ENCODE data around the gene IL1A. TPM values are rescaled to one million over a fixed set of nuclear protein-coding genes. Genes with fewer than 3 reads are reported as not detected.

IL1A gene
- total and polyA plus RNA-seq, 9 donors = 0.09 to 0.12 TPM; not detected in 7

DNA sequence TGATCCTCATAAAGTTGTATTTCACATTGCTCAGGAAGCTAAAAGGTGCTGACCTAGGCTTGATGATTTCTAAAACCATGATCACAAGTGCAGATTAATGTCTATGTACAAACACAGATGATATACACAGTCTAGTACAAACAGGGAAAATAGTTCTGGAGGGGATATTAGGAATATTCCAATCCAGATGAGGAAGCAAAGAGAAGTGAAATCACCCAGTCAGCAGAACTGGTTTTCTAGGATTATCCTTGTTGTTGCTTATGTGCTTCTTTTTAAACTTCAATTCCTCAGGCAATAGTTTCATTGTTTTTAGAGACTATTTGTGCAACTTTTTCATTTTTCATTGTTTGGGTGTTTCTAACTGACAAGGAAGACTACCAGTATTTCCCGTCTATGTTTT, 4.7 kb downstream of the IL1A start:
- Histone ChIP-seq H3K4me3 (ENCODE audit: low read length) (no peak overlapping the region), H3K36me3 (ENCODE audit: control insufficient read depth, insufficient read depth, low read length) (no peaks in the 10 kb centered on the region), H3K27me3 (ENCODE audit: control insufficient read depth, insufficient read depth, low read length) (no peaks in the 10 kb centered on the region), H3K4me1 (ENCODE audit: control insufficient read depth, insufficient read depth, low read length) (no peaks in the 10 kb centered on the region), H3K9me3 (replicated peaks; ENCODE audit: control insufficient read depth, low read depth, low read length) (no peaks in the 10 kb centered on the region), H3K27ac (ENCODE audit: low read length) (no peak overlapping the region)
- WGBS (ENCODE audit: insufficient coverage) = no CpG with 5 or more reads among the region's 1 CpG
- DNase-seq = no peak

DNA sequence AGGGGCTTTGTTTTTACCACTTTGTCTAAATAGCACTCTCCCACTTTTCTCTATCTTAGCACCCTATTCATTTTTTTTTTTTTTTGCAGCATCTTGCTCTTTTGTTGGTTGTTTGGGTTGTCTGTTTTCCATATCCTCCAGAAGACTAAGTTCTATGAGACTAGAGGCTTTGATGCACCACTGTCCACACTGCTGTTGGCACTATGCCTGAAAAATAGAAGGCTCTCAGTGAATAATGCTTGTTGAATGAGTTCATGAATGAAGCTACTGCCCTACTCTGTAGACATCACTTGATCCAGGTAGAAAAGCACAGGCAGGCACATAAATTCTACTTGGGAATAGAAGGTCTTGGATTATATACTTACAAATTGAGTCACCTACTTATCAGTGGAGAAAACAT, 7.3 kb downstream of the IL1A start:
- Histone ChIP-seq H3K27ac (ENCODE audit: low read length) (no peak overlapping the region), H3K4me3 (ENCODE audit: low read length) (no peak overlapping the region), H3K9me3 (replicated peaks; ENCODE audit: control insufficient read depth, low read depth, low read length) (no peaks in the 10 kb centered on the region), H3K36me3 (ENCODE audit: control insufficient read depth, insufficient read depth, low read length) (no peaks in the 10 kb centered on the region), H3K27me3 (ENCODE audit: control insufficient read depth, insufficient read depth, low read length) (no peaks in the 10 kb centered on the region), H3K4me1 (ENCODE audit: control insufficient read depth, insufficient read depth, low read length) (no peaks in the 10 kb centered on the region)
- DNase-seq = no peak

- Histone ChIP-seq H3K9me3 (replicated peaks; ENCODE audit: control insufficient read depth, low read depth, low read length) (no peaks in the 10 kb centered on the region), H3K36me3 (ENCODE audit: control insufficient read depth, insufficient read depth, low read length) (no peaks in the 10 kb centered on the region), H3K27me3 (ENCODE audit: control insufficient read depth, insufficient read depth, low read length) (no peaks in the 10 kb centered on the region), H3K4me1 (ENCODE audit: control insufficient read depth, insufficient read depth, low read length) (no peaks in the 10 kb centered on the region), H3K4me3 (ENCODE audit: low read length) (no peak overlapping the region), H3K27ac (ENCODE audit: low read length) (no peak overlapping the region)
- WGBS (ENCODE audit: insufficient coverage) = no CpG with 5 or more reads among the region's 3 CpGs
- no peak for DNase-seq
Observed at GRCh38 chr2:112776113-112776512, 8.2 kb downstream of the IL1A start.

DNA sequence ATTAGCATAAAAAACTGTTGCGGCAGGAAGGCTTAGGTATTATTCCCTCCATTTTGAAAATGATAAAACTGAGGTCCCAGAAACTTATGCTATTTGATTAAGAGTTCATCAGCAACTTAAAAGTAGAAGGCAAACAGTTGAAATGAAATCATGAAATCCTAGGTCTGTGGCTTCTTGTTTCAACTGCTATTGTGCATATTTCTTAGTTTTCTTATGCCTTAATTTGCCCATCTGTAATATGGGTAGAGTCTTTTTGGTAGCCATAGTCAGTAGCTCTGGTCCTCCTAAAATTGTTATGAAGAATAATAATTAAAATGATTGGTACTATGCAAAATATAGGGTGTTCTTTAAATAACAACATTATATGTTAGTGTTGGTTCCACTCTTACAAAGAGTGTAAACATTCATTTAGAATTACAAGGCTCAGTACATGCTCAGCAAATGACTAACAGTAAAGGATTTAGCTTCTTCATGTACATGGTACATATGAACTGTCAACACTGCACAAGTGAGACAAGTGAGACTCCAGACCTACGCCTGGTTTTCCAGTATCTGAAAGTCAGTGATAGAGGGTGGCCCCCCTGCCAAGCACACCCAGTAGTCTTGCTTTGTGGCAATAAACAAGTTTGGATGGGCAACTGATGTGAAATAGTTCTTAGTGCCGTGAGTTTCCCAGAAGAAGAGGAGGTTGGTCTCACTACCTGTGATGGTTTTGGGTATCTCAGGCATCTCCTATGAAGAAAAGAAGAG, 9.6 kb downstream of the IL1A start:
- Histone ChIP-seq H3K9me3 (replicated peaks; ENCODE audit: control insufficient read depth, low read depth, low read length) (no peaks in the 10 kb centered on the region), H3K36me3 (ENCODE audit: control insufficient read depth, insufficient read depth, low read length) (no peaks in the 10 kb centered on the region), H3K4me1 (ENCODE audit: control insufficient read depth, insufficient read depth, low read length) (no peaks in the 10 kb centered on the region), H3K4me3 (ENCODE audit: low read length) (no peak overlapping the region), H3K27ac (ENCODE audit: low read length) (no peak overlapping the region), H3K27me3 (ENCODE audit: control insufficient read depth, insufficient read depth, low read length) (no peaks in the 10 kb centered on the region)
- no peak for DNase-seq
- 92% methylated on average over 2 of the region's 3 CpGs for WGBS (ENCODE audit: insufficient coverage)

DNA sequence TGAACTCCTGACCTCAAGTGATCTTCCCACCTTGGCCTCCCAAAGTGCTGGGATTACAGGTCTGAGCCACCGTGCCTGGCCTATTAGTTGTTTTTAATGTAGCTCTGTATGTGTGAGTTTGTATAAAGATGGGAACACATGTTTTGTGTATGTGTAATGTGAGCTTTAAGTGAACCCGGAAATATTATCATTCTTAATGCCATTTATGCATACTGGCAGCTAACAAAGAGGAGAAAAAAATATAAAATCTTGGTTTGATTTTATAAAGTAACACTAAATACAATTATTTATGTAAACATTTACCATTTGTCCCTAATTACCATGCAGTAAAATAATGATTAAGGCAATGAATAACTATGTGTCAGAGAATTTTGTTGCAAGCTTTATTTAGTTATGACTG, 10.7 kb downstream of the IL1A start:
- H3K36me3 ChIP-seq (ENCODE audit: control insufficient read depth, insufficient read depth, low read length) = no peaks in the 10 kb centered on the region
- no peaks in the 10 kb centered on the region for H3K27me3 ChIP-seq (ENCODE audit: control insufficient read depth, insufficient read depth, low read length)
- no peak overlapping the region for H3K27ac ChIP-seq (ENCODE audit: low read length)
- no peaks in the 10 kb centered on the region for H3K4me1 ChIP-seq (ENCODE audit: control insufficient read depth, insufficient read depth, low read length)
- no CpG with 5 or more reads among the region's 2 CpGs for WGBS (ENCODE audit: insufficient coverage)
- H3K9me3 ChIP-seq (replicated peaks; ENCODE audit: control insufficient read depth, low read depth, low read length) = no peaks in the 10 kb centered on the region
- DNase-seq = no peak
- H3K4me3 ChIP-seq (ENCODE audit: low read length) = no peak overlapping the region

GRCh38 chr2:112772911-112773475, 11.3 kb downstream of the IL1A start:
- Histone ChIP-seq H3K27me3 (ENCODE audit: control insufficient read depth, insufficient read depth, low read length) (no peaks in the 10 kb centered on the region), H3K4me1 (ENCODE audit: control insufficient read depth, insufficient read depth, low read length) (no peaks in the 10 kb centered on the region), H3K36me3 (ENCODE audit: control insufficient read depth, insufficient read depth, low read length) (no peaks in the 10 kb centered on the region), H3K4me3 (ENCODE audit: low read length) (no peak overlapping the region), H3K9me3 (replicated peaks; ENCODE audit: control insufficient read depth, low read depth, low read length) (no peaks in the 10 kb centered on the region), H3K27ac (ENCODE audit: low read length) (no peak overlapping the region)
- no peak for DNase-seq
- 100% methylated on average over 1 of the region's 2 CpGs for WGBS (ENCODE audit: insufficient coverage)

DNA sequence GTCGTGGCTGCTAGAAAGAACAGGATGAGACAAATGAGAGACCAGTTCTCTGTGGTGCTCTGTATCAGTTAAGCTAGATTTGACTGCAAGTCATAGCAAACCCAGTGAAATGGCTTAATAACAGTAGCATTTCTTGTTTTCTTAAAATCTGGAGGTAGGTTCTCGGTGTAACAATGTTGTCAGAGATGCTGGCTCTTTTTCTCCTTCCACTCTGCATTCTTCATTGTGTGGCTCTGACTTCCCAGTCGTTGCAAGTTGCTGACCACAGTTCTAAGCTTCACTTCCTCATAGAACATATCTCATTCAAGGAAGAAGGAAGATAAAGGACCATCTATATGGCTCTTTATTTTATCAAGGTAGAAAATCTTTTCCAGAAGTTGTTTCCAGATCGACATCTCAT, 12.0 kb downstream of the IL1A start:
- DNase-seq = peak; percentile 49
- H3K36me3 ChIP-seq (ENCODE audit: control insufficient read depth, insufficient read depth, low read length) = no peaks in the 10 kb centered on the region
- H3K27ac ChIP-seq (ENCODE audit: low read length) = no peak overlapping the region
- no peaks in the 10 kb centered on the region for H3K9me3 ChIP-seq (replicated peaks; ENCODE audit: control insufficient read depth, low read depth, low read length)
- H3K4me1 ChIP-seq (ENCODE audit: control insufficient read depth, insufficient read depth, low read length) = no peaks in the 10 kb centered on the region
- no peaks in the 10 kb centered on the region for H3K27me3 ChIP-seq (ENCODE audit: control insufficient read depth, insufficient read depth, low read length)
- 45% methylated on average over 1 of the region's 4 CpGs for whole genome bisulfite sequencing (ENCODE audit: insufficient coverage)
- no peak overlapping the region for H3K4me3 ChIP-seq (ENCODE audit: low read length)

GRCh38 chr2:112768432-112768831, 15.9 kb downstream of the IL1A start:
- no peaks in the 10 kb centered on the region for H3K9me3 ChIP-seq (replicated peaks; ENCODE audit: control insufficient read depth, low read depth, low read length)
- H3K27ac ChIP-seq (ENCODE audit: low read length) = no peak overlapping the region
- WGBS (ENCODE audit: insufficient coverage) = no CpG with 5 or more reads among the region's 1 CpG
- no peak overlapping the region for H3K4me3 ChIP-seq (ENCODE audit: low read length)
- no peaks in the 10 kb centered on the region for H3K27me3 ChIP-seq (ENCODE audit: control insufficient read depth, insufficient read depth, low read length)
- DNase-seq = no peak
- H3K36me3 ChIP-seq (ENCODE audit: control insufficient read depth, insufficient read depth, low read length) = no peaks in the 10 kb centered on the region
- H3K4me1 ChIP-seq (ENCODE audit: control insufficient read depth, insufficient read depth, low read length) = peaks cover 6% of the 10 kb centered on the region

GRCh38 chr2:112767693-112768330, 16.5 kb downstream of the IL1A start:
- Histone ChIP-seq H3K27ac (ENCODE audit: low read length) (no peak overlapping the region), H3K36me3 (ENCODE audit: control insufficient read depth, insufficient read depth, low read length) (no peaks in the 10 kb centered on the region)
- WGBS (ENCODE audit: insufficient coverage) = 75% methylated on average over 2 of the region's 6 CpGs

GRCh38 chr2:112765251-112765650, 19.0 kb downstream of the IL1A start:
- Histone ChIP-seq H3K9me3 (replicated peaks; ENCODE audit: control insufficient read depth, low read depth, low read length) (no peaks in the 10 kb centered on the region), H3K4me3 (ENCODE audit: low read length) (peak overlapping the region; percentile 85)

More at GRCh38 chr2:112767693-112768330, 16.5 kb downstream of the IL1A start:
- H3K9me3 ChIP-seq (replicated peaks; ENCODE audit: control insufficient read depth, low read depth, low read length) = no peaks in the 10 kb centered on the region
- peak; percentile 14 for DNase-seq
- no peaks in the 10 kb centered on the region for H3K27me3 ChIP-seq (ENCODE audit: control insufficient read depth, insufficient read depth, low read length)
- no peak overlapping the region for H3K4me3 ChIP-seq (ENCODE audit: low read length)
- H3K4me1 ChIP-seq (ENCODE audit: control insufficient read depth, insufficient read depth, low read length) = peaks cover 8% of the 10 kb centered on the region

More at GRCh38 chr2:112765251-112765650, 19.0 kb downstream of the IL1A start:
- Histone ChIP-seq H3K4me1 (ENCODE audit: control insufficient read depth, insufficient read depth, low read length) (peaks cover 8% of the 10 kb centered on the region), H3K36me3 (ENCODE audit: control insufficient read depth, insufficient read depth, low read length) (no peaks in the 10 kb centered on the region), H3K27me3 (ENCODE audit: control insufficient read depth, insufficient read depth, low read length) (no peaks in the 10 kb centered on the region), H3K27ac (ENCODE audit: low read length) (peak overlapping the region; percentile 47)
- peak; percentile 12 for DNase-seq
- no CpG with 5 or more reads among the region's 4 CpGs for WGBS (ENCODE audit: insufficient coverage)
